Measurements from ENCODE around the gene EIF4G1. TPM values are rescaled to one million over a fixed set of nuclear protein-coding genes. Genes with fewer than 3 reads are reported as not detected.
"Not testable (repeated sequence)": the region's sequence is repeated elsewhere in the genome, so short reads cannot be mapped to it uniquely, and the experiment has no call there.

EIF4G1 gene
- polyA plus RNA-seq, 10 donors: 155 to 234 (median 181) TPM

GRCh38 chr3:184332370-184333090 lies 18.1 kb downstream of the EIF4G1 start:
- DNase-seq: no peak

DNA sequence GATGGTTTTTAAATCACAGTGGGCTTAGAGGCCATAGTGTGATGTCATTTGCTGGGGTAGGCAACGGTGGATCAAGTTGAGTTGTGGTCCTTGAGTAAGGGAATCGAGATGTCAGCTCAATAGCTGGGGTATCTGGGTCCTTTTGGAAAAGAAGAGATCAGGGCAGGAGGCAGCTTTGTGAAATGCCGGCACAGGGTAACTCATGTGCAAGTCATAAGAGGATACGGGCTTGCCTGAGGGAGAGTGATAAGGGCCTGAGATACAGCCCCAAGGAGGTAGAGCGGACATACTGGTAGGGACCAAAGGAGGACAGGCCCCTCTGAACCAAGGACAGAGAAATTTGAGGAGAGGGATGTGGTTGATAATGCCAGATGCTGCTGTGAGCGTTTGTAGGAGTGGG lies 18.8 kb downstream of the EIF4G1 start:
- no peak for DNase-seq

DNA sequence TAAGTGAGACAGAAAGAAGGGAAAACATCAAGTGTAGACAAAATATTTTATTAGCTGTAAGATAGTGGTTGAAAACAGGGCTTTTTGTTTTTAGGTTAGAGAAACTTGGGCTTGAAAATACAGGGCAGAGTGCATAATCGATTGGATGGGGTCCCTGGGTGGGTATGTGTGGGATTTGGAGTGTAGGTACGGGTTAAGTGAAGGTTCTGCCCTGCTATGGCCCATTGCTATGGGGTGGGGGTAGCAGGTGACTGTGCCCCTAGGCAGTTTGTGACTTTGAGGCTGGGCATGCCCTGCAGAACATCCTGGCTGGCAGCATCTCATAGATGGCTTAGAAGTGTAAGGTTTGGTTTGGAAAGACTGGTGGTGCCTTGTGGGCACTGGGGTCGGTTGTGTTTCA lies 19.3 kb downstream of the EIF4G1 start:
- no peak for DNase-seq

GRCh38 chr3:184334470-184335158 lies 20.2 kb downstream of the EIF4G1 start:
- DNase-seq: no peak

DNA sequence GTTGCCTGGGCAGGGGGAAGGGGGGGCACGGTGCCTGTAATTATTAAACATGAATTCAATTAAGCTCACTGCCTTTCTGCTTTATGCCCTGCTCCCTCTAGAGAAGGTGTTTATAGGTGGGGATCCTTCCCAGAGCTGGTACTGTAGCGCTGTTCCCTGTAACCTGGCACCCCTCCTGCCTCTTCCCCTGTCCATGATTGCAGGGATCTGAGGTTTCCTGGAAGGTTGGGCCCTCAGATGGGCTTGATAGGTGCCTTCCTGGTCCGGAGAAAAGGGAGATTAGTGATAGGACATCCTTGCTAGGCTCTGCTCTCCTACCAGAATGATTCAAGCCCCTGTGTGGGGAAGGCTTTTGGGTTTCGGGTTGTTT lies 20.9 kb downstream of the EIF4G1 start:
- no peak for DNase-seq

DNA sequence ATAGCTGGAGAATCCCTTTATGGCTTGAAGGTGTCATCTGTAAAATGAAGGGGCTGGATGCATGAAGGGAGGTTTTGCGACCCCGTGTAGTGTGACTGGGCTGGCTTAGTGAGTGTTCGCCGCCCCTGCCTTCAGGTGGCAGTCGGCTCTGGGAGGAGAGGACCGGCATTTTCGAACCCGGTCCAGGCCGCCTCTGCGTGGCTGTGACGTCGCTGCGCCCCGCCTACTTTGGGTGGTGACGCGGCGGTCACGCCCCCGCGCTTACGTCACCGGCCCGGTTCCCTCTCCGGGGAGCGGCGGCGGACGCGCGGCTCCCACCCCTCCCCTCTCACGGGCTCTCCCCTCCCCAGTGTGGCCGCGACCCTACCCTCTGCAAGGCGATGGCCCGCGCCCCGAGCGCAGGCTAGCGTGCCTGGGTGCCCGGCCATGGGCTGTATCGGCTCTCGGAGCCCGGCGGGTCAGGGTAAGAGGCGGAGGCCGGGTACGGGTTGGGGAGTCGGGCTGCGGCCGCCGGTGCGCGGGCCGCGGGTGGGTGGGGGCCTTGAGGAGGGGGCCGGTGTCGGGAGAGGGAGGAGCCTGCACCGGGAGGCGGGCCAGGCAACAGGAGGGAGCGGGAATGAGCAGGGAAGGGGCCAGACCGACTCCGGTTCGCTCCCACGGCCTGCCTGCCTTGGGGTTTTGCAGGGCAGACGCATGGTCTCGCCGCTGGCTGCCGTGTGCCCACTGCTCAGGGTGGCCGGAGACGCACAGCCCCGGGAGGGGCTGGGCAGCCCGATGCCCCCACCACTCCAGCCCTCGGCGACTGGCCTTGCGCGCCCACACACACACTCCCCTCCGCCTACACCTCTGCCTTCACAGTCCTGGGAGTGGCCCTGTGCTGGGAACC lies 21.5 kb downstream of the EIF4G1 start:
- peak; percentile 70 to 94 (median 90) for DNase-seq

DNA sequence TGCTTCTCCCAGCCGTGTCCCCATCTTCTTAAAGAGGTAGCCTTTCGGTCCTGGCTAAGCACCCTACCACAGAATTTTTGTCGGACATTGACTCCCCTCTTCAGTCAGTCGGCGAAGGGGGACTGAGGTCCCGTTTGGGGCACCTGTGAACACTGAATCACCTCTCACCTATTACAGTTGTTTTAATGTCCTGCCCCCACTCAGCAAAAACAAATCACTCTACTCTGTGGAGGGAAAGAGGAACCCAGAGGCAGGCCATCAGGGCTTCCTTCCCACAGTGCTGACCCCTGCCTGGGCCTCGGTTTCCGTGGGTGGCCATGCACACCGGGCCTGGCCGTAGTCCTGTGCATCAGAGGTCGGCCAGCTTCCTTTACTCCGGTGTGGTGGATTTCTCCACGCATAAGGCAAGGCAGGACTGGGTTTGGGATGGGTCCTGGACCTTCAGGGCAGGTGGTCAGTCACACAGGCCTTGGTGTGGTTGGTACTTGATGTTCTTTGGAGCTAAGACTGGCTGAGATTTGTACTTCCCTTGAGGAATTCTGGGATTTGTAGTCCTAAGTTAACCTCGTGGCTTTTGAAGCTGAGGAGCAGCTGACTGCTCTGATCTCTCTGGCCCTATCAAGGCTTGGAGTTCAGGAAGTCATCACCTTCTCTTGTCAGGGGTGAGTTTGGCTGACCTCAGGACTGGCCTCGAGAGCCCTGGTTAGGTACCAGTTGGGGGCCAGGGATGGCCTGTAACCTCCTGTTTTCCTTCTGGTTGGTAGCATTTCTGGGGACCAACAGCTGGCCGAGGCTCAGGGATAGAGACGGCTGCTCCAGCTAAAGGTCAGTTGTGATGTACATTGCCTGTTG lies 22.4 kb downstream of the EIF4G1 start:
- DNase-seq: peak in 2 of 3 donors; percentile 68 to 92

DNA sequence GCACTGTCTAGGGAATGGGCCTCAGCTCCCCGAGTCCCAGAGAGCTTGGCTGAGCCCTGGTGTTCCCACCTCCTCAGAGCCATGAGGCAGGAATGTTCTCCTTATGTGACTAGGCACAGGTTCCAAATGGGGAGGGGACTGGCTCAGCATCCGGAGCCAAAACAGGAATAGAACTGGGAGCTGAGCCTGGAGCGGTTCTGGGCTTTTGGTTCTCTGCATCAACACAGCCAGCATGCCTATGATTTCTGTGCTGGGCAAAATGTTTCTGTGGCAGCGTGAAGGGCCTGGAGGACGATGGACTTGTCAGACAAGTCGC lies 23.0 kb downstream of the EIF4G1 start, which contains the start of gene FAM131A:
TSS of gene FAM131A (plus strand) at position 202 of the 316 bp plus-strand sequence. CDS start at position 233, 31 bp downstream.
- peak; percentile 49 to 92 (median 88) for DNase-seq

DNA sequence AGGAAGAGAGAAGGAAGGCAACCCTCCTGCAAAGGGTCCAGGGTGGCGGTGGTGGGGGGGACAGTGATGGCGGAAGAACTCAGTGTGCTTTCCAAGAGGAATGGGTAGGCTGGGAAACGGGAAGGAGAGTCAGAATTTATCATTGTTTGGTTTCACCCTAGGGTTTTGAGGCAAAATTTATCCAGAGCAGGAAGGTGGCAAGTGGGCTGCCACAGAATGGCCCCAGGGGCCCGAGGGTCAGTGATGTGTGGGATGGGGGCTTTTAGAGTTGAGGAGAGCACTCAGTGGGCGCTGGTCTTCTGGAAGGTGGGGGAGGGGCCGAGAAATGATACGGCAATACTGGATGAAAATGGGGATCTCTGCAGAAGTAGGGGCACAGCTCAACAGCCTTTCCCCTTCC lies 23.6 kb downstream of the EIF4G1 start:
- DNase-seq: no peak

DNA sequence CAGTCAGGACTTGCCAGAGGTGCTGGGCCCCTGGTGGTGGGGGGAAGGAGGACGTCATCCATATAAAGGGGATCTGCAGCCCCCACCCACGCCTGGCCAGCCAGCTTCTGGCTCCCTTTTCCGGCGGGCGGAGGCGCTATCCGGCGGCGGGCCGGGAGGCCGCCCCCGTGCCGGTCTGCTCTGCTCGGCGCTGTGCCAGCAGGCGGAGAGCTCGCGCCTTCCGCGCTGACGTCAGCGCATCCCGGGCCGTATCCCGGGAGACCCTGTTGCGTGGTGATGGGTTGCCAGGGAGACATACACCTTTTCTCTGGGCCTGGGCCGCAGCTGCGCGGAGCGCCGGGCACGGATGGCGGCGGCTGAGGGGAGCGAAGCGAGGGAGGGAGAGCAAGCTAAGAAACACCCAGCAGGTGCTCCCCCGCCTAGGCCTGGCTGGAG lies 24.1 kb downstream of the EIF4G1 start:
- DNase-seq: peak; percentile 75 to 95 (median 93)

DNA sequence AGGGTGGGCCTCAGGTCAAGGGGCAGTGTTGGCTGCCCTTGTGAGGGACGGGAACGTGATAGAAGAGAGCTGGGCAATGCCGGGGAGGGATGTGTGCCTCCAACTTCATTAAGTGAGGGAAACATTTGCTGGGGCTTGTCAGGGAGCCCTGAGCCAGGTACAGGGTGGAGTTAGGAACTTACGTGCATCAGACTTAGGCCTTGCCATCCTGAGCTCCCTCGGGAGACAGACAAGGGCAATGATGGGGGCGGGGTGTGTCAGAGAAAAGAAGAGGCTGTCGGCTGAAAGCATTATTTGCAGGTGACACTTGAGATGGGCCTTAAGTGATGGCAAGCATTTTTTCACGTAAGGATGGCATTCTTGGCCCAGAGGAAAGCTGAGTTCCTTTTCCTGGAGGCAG lies 24.6 kb downstream of the EIF4G1 start:
- DNase-seq: no peak

GRCh38 chr3:184339451-184340135 lies 25.2 kb downstream of the EIF4G1 start:
- DNase-seq: not testable (repeated sequence)

GRCh38 chr3:184341925-184342324 lies 27.5 kb downstream of the EIF4G1 start:
- DNase-seq: no peak

DNA sequence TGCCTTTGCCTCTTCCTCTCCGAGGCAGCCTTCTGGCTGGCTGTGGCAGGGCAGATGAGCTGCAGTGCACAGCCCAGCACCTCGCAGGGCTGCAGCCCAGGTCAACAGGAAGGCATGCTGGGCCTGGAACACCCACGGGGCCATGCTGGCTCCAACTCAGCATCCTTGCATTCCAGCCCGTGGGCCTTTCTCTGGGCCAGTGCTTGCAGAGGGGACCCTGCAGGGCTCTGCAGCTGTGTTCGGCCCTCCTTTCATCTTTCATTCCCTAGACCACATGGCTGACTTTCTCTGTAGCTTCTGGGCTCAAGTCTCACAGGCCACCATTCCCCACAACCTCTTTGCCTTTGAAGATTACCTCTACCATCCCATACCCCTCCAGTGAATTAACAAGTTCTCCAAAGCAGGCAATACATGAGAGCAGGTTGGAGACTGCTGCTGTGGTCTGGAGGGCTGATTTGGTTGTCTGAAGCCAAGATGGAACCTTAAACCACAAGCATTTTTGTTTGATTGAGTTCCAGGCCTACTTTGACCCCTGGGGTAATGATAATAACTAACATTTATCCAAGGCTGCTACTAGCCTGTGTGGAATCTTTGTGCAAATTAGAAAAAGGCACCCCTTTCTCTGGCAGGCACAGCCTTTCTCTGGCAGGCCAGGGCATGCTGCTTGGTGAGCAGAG lies 28.9 kb downstream of the EIF4G1 start:
- DNase-seq: no peak

GRCh38 chr3:184344579-184345316 lies 30.3 kb downstream of the EIF4G1 start:
- no peak for DNase-seq

DNA sequence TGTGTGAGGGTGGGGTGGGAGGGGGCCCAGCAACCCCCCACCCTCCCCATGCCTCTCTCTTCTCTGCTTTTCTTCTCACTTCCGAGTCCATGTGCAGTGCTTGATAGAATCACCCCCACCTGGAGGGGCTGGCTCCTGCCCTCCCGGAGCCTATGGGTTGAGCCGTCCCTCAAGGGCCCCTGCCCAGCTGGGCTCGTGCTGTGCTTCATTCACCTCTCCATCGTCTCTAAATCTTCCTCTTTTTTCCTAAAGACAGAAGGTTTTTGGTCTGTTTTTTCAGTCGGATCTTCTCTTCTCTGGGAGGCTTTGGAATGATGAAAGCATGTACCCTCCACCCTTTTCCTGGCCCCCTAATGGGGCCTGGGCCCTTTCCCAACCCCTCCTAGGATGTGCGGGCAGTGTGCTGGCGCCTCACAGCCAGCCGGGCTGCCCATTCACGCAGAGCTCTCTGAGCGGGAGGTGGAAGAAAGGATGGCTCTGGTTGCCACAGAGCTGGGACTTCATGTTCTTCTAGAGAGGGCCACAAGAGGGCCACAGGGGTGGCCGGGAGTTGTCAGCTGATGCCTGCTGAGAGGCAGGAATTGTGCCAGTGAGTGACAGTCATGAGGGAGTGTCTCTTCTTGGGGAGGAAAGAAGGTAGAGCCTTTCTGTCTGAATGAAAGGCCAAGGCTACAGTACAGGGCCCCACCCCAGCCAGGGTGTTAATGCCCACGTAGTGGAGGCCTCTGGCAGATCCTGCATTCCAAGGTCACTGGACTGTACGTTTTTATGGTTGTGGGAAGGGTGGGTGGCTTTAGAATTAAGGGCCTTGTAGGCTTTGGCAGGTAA lies 31.1 kb downstream of the EIF4G1 start:
- DNase-seq: peak in 1 of 3 donors; percentile 32

- no peak for DNase-seq
These were observed 32.2 kb downstream of the EIF4G1 start for GRCh38 chr3:184346480-184347190.
